SK-MEL-5 (cell line): ENCODE measurements around the gene MCF2L2. TPM values are rescaled to one million over a fixed set of nuclear protein-coding genes. Genes with fewer than 3 reads are reported as not detected.
A peak's percentile ranks its signal among the peaks of the same experiment; 100 is the strongest.

ENCODE experiments used
- DNase-seq: peaks from one replicate; pipeline ENCODE4 v3.0.0-alpha.2; 2016; ENCODE audit warnings: low read depth, low spot score
- in situ Hi-C: cut with HindIII; loops from 2 replicates; pipeline ENCODE4 v1.10.0; 2016; ENCODE audit warnings: low sequenced_read_pairs, high pct_unique_total_duplicates, low pct_unique_long_range_greater_than_20kb
- total RNA-seq: library from RNA; depleted of rRNA; stranded (reverse); fragments of >200 nt; shearing (Covaris generic); gene quantifications from 2 replicates; pipeline ENCODE4 v1.2.3, GENCODE V29; 2014

MCF2L2 gene
- total RNA-seq, 1 experiment from 2014 or later, result 0.79 TPM

- in situ Hi-C loops, result loop anchor here (25.0 kb wide), 1 partner anchor 188 kb away; no protein-coding TSS in a partner anchor
- no peak for DNase-seq
Measured at GRCh38 chr3:183299976-183300375, 128.4 kb downstream of the MCF2L2 start.

DNA sequence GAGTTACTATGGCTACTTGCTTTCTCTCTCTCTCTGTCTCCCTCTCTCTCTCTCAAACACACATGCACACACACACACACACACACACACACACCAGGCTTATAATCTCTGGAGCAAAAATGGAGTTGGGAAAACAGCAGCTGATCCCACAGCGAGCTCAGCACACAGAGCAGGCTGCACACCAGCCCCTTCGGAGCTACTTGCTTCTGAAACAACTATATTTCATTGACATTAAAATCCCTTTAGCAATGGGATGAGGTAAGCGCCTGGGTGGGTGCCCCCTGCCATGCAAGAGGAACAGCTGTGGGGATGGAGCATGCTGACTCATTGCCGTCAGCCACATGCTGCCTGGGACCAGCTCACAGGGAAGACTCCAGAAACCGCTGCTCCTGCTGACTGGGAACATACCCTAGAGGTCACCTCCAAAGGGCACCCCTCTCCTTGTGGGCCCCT, 129.7 kb downstream of the MCF2L2 start:
- no peak for DNase-seq
- in situ Hi-C loops, result no loop called here

GRCh38 chr3:183296944-183297343, 131.5 kb downstream of the MCF2L2 start:
- in situ Hi-C loops, result no loop called here
- DNase-seq, result no peak

DNA sequence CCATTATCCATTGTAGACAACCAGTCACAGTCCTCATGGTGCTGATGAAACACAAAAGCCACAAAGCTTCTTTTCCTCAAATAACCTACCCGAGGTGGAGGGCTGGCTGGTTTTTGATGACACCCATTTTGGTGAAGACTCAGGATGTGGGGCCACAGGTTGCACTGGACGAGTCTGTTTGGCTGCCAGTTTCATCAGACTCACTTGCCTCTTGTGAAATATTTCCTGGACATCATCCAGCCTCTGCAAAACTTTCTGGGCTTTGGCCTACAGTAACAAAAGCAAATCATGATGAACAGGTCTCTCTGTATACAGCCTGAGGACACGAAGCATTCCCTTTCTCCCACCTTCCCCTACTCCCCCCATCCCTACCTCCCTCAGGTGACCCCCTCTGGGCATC, 133.2 kb downstream of the MCF2L2 start:
- in situ Hi-C loops, result no loop called here
- DNase-seq, result no peak

DNA sequence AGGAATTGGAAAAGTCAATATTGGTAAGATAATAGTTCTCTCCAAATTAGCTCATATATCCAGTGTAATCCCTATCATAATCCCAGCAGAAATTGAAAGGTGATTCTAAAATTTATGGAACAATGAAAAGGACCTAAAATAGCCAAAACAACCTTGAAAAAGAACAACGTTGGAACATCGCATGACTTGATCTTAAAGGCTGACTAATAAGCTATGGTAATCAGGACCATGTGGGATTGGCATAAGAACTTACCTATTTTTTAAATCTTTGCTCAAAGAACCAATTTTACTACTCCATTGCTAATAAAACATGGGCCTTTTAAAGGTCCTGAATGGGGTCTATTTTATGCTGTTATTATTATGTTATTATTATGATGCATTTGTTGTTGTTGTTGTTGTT, 134.5 kb downstream of the MCF2L2 start:
- DNase-seq, result no peak
- in situ Hi-C loops, result no loop called here

DNA sequence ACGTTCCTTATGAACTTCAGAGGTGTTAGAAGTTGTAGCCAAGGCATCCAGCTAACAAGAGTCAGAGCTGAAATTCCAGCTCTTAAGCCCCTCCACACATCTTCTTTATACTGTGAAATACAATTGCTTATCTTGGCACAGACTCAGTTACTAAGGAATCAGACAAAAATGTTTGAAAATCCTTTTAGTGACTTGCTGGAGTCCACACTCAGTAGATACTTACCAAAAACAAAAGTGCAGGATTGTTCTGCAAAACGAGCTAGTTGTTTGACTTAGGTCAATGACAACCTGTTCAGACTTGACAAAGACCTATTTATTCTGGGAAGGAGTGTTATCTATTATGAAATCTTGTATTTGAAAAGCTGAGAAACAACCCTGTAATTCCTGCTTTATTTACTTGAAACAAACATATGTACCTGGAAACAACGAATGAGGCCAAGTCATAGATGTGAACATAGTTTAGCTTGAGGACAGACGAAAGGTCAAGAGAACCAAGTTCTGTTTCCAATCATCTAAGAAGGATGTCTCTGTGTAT, 136.9 kb downstream of the MCF2L2 start:
- DNase-seq, result peak; percentile 29
- in situ Hi-C loops, result no loop called here

DNA sequence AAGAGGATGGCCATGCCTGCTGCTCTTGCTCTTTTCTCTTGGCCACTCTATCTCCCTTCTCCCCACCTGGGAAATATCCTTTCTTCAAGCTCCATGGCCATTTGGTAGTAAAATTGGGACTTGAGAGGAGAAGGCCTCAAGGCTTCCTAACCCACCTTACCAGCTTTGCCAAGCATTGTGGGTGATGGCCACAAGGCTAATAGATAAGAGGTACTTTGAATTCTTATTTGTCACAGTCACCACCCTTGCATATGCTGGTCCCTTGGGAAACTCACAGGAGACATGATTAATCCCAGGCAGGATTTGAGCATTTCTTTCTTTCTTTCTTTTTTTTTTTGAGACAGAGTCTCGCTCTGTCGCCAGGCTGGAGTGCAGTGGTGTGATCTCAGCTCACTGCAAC, 138.2 kb downstream of the MCF2L2 start:
- no peak for DNase-seq
- in situ Hi-C loops, result no loop called here

DNA sequence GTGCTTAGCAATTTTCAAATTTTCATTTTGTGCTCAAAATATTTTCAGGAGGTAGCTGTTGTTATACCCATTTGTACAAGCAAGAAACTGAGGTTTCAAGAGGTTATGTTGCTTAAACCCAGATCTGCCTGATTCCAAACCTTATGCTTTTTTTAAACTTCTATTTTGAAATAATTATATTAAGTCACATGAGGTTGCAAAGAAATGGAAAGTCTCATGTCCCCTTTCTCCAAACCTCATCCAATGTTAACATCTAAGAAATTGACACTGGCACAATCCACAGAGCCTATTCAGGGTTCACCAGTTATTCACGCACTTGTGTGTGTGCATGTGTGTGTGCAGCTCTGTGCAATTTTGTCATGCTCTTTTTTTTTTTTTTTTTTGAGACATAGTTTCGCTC, 140.3 kb downstream of the MCF2L2 start:
- in situ Hi-C loops, result no loop called here
- DNase-seq, result no peak

DNA sequence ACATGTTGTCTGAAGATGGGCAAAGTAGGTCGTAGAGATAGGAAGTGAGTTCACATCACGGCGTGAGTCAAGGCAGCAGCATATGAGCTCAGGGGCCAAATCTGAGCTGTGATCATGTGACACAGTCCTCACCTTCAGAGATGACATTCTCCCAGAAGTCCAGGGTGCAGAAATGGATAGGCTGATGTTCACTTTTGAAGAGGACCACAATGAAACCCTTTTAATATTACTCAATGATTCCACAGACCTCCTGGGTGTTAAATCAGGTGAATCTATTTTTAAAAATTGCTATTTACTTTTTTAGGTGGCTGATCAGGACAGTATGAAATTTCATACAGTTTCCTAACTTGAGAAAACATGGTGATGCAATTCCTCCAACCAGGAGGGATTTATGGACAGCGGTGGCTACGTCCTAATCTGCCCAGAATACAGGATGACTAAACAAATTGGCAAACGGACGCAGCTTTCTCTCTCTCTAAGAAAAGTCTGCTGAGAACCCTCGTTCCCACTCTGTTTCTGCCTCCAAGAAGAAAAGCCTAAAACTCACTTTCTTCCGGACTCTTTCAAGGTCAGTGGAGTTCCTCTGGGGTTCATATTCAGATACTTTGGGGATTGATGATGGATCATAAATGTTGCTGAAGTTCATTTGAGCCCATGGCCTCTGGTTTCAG, 141.0 kb downstream of the MCF2L2 start:
- no peak for DNase-seq
- in situ Hi-C loops, result no loop called here

DNA sequence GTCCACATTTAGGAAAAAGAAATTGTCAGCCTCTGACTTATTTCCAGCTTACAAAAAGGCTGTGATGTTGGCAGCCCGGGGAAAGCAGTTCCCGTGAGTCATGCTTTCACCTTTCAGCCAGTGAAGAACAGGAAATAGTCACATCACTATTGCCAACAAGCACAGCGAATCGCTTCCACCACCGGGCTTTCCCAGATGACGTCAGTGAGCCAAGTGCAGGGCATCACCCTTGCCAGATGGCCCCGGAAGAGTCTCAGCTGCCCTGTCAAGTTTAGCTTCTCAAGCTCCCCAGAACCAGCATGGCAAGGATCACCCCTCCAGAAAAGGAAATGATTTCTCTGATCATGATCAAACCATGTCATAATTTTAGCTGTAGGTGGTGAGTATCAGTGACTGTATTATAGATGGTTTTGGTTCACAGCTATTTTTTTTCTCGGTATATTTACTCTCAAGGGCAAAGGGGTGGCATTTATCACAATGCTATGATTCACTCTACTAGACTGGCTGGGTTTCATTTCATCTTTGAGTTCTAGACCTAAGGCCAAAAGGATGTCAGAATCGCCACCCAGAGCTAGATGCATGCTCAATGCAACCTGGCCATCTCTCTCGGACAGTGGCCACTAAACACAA, 142.5 kb downstream of the MCF2L2 start:
- in situ Hi-C loops, result no loop called here
- peak; percentile 88 for DNase-seq

DNA sequence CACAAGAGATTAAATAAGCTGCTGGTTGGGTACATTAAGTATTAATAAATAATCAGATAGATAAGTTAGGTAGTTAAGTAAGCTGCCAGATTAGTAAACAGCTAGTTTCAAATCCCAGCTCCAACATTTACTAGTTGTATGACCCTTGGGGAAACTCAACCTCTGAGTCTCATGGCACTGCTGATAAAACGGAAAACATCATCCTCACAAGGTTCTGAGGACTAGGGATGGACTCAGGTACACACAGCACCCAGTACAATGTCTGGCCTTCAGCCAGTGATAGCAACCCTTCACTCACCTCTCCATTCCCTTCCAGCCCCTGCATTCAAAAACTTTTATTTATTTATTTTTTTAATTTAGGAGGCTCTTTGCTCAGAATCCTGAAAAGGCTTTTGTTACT, 143.1 kb downstream of the MCF2L2 start:
- in situ Hi-C loops, result no loop called here
- no peak for DNase-seq

- in situ Hi-C loops, result no loop called here
- DNase-seq, result no peak
Measured at GRCh38 chr3:183284570-183284969, 143.8 kb downstream of the MCF2L2 start.

DNA sequence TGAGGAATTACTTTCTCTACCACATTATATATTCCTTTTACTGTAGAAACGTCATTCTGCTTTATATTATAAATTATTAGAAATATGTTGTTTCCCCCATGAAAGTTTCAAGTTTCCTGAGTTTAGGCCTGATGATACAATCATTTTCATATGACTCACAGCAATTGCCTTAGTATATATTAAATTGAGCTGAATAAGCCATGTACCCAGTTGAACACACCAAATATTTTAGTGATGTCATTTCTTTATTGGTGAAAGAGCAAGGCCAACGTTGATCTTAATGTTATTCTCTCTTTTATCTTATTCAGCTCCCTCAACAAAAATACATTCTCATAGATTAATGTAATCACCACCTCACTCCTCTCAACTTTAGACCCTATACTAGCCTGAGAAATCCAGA, 144.5 kb downstream of the MCF2L2 start:
- in situ Hi-C loops, result no loop called here

DNA sequence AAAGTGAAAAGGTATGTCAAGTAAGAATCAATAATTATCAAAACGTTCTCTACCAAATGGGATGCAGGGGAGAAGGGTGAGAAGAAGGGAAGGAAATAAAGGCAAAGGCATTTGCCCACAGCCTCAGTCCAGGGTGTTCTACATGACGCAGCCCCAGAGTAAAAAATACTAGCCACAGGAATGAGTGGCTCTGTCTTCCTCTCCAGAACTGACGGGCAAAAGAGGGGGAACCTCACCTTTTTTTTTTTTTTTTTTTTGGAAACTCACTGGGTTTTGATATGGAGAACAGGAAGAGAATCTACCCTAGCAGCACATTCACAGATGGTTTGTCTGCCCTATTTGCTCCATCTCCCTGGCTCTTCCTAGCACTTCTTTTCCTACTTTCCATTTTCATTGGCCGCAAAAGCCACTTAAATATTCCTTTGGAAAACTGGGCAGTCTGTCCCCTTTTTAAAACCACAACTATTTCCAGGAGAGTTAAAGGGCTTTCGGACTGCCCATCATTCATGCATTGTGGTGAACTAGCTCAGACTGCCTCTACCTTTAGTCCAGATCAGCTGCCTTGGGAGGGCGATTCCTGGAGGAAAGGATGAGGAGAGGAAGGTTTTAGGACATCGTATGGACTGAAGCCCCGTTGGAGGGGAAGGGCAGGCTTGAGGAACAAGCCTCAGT, 147.2 kb downstream of the MCF2L2 start:
- in situ Hi-C loops, result no loop called here
- no peak for DNase-seq

More for the DNA sequence above, 144.5 kb downstream of the MCF2L2 start:
- no peak for DNase-seq

DNA sequence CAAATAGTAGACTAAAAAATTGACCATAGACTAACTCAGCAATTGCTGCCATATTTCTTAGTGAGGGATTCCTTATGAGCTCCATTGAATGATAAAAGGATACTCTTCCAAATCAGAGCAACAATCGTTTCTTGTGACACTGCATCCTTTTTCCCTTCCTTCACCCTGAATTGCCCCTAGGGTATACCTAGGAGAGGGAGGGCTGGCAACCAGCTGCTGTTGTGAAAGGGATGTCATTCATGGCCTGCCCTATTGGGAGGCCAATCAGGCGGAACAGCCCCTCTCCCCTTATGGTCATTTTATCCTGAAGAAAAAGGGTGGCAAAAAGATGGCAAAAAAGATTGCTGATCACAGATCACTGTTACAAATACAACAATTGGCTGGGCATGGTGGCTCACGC, 149.0 kb downstream of the MCF2L2 start:
- in situ Hi-C loops, result no loop called here
- peak; percentile 62 for DNase-seq

- peak; percentile 11 for DNase-seq
Measured at GRCh38 chr3:183278479-183279088, 149.8 kb downstream of the MCF2L2 start.

GRCh38 chr3:183277260-183277659, 151.2 kb downstream of the MCF2L2 start:
- in situ Hi-C loops, result no loop called here
- no peak for DNase-seq

More at GRCh38 chr3:183278479-183279088, 149.8 kb downstream of the MCF2L2 start:
- in situ Hi-C loops, result no loop called here

DNA sequence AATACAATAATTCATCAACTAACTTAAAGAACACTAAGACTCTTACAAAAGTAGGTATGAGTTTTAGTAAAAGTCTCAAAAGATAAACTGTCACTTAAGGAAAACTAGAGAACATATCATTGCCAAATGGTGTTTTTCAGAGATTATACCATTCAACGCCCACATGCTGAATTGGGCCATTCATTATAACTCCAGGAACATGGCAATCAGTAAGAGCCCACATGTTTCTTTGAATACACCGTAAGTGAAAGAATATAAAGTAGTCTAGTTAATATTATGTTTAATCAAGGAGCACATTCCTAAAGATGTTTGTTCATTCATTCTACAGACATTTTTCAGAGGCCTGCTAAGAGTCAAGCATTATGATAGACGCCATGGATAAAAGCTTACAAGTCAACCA, 152.5 kb downstream of the MCF2L2 start:
- in situ Hi-C loops, result no loop called here

More for the DNA sequence above, 152.5 kb downstream of the MCF2L2 start:
- DNase-seq, result no peak
